ENCODE data around the gene POU2AF3.

The POU2AF3 gene

DNA sequence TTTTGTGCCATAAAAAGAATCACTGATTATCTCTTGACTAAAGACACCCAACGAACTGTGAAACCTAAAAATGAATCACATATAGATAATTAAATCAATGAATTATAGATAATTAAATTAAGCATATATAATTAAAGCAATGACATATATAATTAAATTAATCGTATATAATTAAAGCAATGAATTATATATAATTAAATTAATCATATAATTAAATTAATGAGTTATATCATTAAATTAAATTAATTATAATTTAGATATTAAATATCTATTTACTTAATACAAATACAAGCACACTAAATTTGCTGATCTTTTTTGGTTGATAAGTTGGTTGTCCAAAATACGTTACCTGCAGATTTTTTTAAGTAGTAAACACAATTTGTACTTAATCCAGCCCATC, 49.8 kb downstream of the POU2AF3 start:
- in situ Hi-C loops (cut with HindIII; ENCODE audit: low pct_ligation_motif_present, low sequenced_read_pairs) = no loop called here
- TF ChIP-seq, protein P1, sequence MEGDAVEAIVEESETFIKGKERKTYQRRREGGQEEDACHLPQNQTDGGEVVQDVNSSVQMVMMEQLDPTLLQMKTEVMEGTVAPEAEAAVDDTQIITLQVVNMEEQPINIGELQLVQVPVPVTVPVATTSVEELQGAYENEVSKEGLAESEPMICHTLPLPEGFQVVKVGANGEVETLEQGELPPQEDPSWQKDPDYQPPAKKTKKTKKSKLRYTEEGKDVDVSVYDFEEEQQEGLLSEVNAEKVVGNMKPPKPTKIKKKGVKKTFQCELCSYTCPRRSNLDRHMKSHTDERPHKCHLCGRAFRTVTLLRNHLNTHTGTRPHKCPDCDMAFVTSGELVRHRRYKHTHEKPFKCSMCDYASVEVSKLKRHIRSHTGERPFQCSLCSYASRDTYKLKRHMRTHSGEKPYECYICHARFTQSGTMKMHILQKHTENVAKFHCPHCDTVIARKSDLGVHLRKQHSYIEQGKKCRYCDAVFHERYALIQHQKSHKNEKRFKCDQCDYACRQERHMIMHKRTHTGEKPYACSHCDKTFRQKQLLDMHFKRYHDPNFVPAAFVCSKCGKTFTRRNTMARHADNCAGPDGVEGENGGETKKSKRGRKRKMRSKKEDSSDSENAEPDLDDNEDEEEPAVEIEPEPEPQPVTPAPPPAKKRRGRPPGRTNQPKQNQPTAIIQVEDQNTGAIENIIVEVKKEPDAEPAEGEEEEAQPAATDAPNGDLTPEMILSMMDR (IDR thresholded peaks at IDR 0.05; ENCODE audit: low read depth, low read length, missing control alignments) = no peak
- Histone ChIP-seq H3K27me3 (replicated peaks) (no peaks in the 10 kb centered on the region), H3K36me3 (replicated peaks) (no peaks in the 10 kb centered on the region), H3K27ac (no peak overlapping the region), H3K4me3 (ENCODE audit: low read depth, low read length) (no peak overlapping the region)
- no peak for DNase-seq

DNA sequence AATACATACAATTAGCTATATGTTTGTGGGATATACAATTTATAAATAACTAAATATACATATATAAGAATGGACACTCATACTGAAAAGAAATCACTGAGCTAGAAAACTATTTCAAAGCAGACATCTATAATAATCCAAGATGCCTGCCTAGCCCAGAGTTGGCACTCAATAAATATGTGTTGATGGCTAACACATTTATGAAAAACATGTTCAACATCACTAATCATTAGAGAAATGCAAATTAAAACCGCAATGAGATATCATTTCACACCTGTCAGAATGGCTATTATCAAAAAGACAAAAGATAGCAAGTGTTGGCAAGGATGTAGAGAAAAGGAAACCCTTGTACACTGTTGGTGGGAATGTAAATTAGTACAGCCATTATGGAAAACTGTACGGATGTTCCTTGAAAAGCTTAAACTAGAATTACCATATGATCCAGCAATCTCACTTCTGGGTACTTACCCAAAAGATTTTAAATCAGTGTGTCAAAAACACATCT, 50.9 kb downstream of the POU2AF3 start:
- H3K4me3 ChIP-seq (ENCODE audit: low read depth, low read length) = no peak overlapping the region
- H3K27ac ChIP-seq = no peak overlapping the region
- no peaks in the 10 kb centered on the region for H3K36me3 ChIP-seq (replicated peaks)
- in situ Hi-C loops (cut with HindIII; ENCODE audit: low pct_ligation_motif_present, low sequenced_read_pairs) = no loop called here
- DNase-seq = no peak
- no peaks in the 10 kb centered on the region for H3K27me3 ChIP-seq (replicated peaks)
- TF ChIP-seq, protein P1 (IDR thresholded peaks at IDR 0.05; ENCODE audit: low read depth, low read length, missing control alignments) = no peak

DNA sequence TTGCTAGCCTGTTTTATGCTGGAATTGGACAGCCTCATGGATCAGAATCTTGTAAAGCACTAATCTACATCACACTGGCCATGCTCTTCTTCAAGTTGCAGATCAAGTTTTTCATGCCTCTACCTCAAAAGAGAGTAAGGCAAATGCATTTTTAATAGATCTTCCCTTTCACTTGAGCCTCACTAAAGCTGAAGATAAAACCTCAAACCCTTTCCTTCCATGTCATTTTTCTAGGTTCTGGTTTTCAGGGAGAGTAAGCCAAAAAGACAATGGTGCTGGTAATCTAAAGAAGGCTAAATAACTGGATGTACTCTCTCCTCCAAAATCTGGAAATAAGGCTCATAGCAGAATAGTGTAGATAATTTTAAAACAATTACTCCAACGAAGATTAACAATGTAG, 52.5 kb downstream of the POU2AF3 start:
- Histone ChIP-seq H3K36me3 (replicated peaks) (no peaks in the 10 kb centered on the region), H3K4me3 (ENCODE audit: low read depth, low read length) (no peak overlapping the region), H3K27ac (no peak overlapping the region), H3K27me3 (replicated peaks) (no peaks in the 10 kb centered on the region)
- in situ Hi-C loops (cut with HindIII; ENCODE audit: low pct_ligation_motif_present, low sequenced_read_pairs) = no loop called here
- DNase-seq = no peak
- TF ChIP-seq, protein P1 (IDR thresholded peaks at IDR 0.05; ENCODE audit: low read depth, low read length, missing control alignments) = no peak

DNA sequence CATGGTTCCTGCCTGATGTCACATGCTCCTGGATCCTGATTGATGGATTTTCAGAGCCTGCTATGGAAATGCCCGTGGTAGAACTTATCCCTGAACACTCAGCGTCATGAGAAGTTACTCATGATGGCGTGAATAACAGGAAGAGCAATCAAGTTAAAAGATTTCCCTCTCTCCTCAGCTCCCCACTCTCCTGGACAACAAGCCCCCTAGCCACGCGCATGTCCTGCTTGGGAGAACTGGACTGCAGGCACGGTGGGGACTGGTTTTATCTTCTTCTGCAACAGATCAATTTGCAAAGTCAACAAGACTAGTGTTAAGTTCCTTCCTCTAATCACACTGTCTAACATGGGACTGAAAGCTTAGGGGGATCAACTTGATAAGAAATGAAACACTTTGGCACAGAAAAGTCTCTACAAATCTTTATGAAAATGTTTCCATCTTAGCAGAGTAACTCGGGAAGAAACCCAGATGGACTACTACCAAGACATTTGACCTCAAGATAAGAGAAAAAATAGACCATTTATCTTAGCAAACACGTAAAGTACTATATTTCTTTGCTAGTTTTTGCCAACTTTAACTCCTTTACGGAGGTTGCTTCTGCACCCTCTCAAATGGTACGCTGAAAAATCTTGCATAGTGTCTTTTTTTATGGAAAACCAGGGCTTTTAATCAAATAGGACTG, 53.2 kb downstream of the POU2AF3 start:
- no peak overlapping the region for H3K4me3 ChIP-seq (ENCODE audit: low read depth, low read length)
- H3K27ac ChIP-seq = no peak overlapping the region
- H3K36me3 ChIP-seq (replicated peaks) = no peaks in the 10 kb centered on the region
- H3K27me3 ChIP-seq (replicated peaks) = no peaks in the 10 kb centered on the region
- TF ChIP-seq, protein P1 (IDR thresholded peaks at IDR 0.05; ENCODE audit: low read depth, low read length, missing control alignments) = no peak
- in situ Hi-C loops (cut with HindIII; ENCODE audit: low pct_ligation_motif_present, low sequenced_read_pairs) = no loop called here
- no peak for DNase-seq

DNA sequence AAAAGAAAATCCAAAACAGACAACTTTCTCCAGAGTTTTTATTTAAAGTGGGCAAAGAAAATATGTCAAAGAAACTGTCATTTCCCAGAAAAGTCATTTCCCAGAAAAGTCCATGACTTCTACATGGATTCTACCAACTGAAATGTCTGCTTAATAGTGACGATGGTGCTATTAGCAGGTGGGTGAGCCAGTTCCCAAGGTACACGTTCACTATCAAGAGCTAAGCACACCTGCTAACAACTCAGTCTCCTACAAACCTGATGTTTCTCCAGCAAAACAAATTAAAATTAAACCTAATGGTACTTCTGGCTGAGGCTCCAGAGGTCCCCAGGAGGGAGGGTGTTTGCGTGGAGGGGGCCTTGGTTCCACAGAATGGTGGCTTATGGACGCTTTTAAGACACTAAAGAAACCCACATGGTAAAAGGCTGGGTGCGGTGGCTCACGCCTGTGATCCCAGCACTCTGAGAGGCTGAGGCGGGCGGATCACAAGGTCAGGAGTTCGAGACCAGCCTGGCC, 53.9 kb downstream of the POU2AF3 start:
- no peaks in the 10 kb centered on the region for H3K36me3 ChIP-seq (replicated peaks)
- no peak for DNase-seq
- no peak overlapping the region for H3K4me3 ChIP-seq (ENCODE audit: low read depth, low read length)
- H3K27me3 ChIP-seq (replicated peaks) = no peaks in the 10 kb centered on the region
- in situ Hi-C loops (cut with HindIII; ENCODE audit: low pct_ligation_motif_present, low sequenced_read_pairs) = no loop called here
- no peak overlapping the region for H3K27ac ChIP-seq
- TF ChIP-seq, protein P1 (IDR thresholded peaks at IDR 0.05; ENCODE audit: low read depth, low read length, missing control alignments) = no peak
